GM12878 (cell line): ENCODE data around the gene AHNAK. TPM values are rescaled to one million over a fixed set of nuclear protein-coding genes. Genes with fewer than 3 reads are reported as not detected.

ENCODE experiments used
- ATAC-seq: fragments of 200-7000 bp; cut with Tn5 transposase; 3 replicates; pipeline ENCODE4 v1.9.1; 2020; ENCODE audit warnings: mild to moderate bottlenecking, moderate library complexity
- BruUV-seq: library from RNA; stranded (reverse); fragments of 400-500 nt; replicated peaks from 2 replicates; lab custom pipeline; 2021; lab: Mats Ljungman, UMichigan
- CTCF ChIA-PET: fragments of 300-600 bp; sonication (Branson Sonifier 250); formaldehyde crosslinking; extraction: SDS; loops from one replicate; lab custom pipeline; 2021; ENCODE audit warnings: inconsistent platforms; lab: Yijun Ruan, JAX
- POLR2A ChIA-PET: fragments of 350-600 bp; formaldehyde crosslinking; extraction: SDS; loops from one replicate; lab custom pipeline; 2021; ENCODE audit warnings: inconsistent platforms; lab: Charles Lee
- RAD21 ChIA-PET: fragments of 300-600 bp; sonication (Branson Sonifier 250); formaldehyde crosslinking; loops from one replicate; lab custom pipeline; 2023; ENCODE audit warnings: antibody characterized with exemption; ENCODE audit not compliant: unreplicated experiment; lab: Charles Lee
- SMC1A ChIA-PET: fragments of 300-600 bp; sonication (Branson Sonifier 250); formaldehyde crosslinking; loops from one replicate; lab custom pipeline; 2023; ENCODE audit not compliant: unreplicated experiment, uncharacterized antibody; lab: Charles Lee
- DNase-seq: peaks from one replicate; pipeline ENCODE4 v3.0.0-alpha.2; 2011; ENCODE audit warnings: low read depth, low spot score
- FAIRE-seq: peaks from 3 replicates; lab custom pipeline; 2011; peaks lifted over from hg19 to GRCh38; lab: Jason Lieb, UNC
- H2AFZ ChIP-seq: 2 replicates; pipeline ENCODE4 v1.6.0; 2011; ENCODE audit warnings: low read depth, low read length, control low read depth; ENCODE audit not compliant: control insufficient read depth
- H3K27ac ChIP-seq: 2 replicates; pipeline ENCODE4 v1.5.1; 2011; ENCODE audit warnings: control low read depth; ENCODE audit not compliant: control insufficient read depth, insufficient read depth
- H3K27me3 ChIP-seq, 2 experiments: replicated peaks in 1 of 2; 2 replicates each; pipeline versions ENCODE4 v1.6.0 to v1.6.1; 2011; ENCODE audit warnings: low read length in 1 of 2; ENCODE audit not compliant: control insufficient read depth in 2 of 2, insufficient read depth in 2 of 2
- H3K36me3 ChIP-seq, 2 experiments: 2 replicates each; pipeline ENCODE4 v1.5.1; 2011; ENCODE audit warnings: low read length in 1 of 2; ENCODE audit not compliant: control insufficient read depth in 2 of 2, insufficient read depth in 2 of 2
- H3K4me1 ChIP-seq: 2 replicates; pipeline ENCODE4 v1.6.1; 2011; ENCODE audit warnings: mild to moderate bottlenecking, low read length, moderate library complexity, mixed read lengths; ENCODE audit not compliant: control insufficient read depth, insufficient read depth
- H3K4me2 ChIP-seq: 2 replicates; pipeline ENCODE4 v1.6.0; 2011; ENCODE audit warnings: control low read depth; ENCODE audit not compliant: control insufficient read depth, insufficient read depth
- H3K4me3 ChIP-seq: fragments of 200-600 bp; sonication (generic); 2 replicates; pipeline ENCODE4 v1.5.1; 2016
- H3K79me2 ChIP-seq: 2 replicates; pipeline ENCODE4 v1.6.0; 2011; ENCODE audit warnings: low read length; ENCODE audit not compliant: control insufficient read depth, insufficient read depth
- H3K9ac ChIP-seq: 2 replicates; pipeline ENCODE4 v1.8.0; 2011; ENCODE audit warnings: low read length, control low read depth, mixed read lengths; ENCODE audit not compliant: control insufficient read depth, insufficient read depth
- H3K9me3 ChIP-seq: replicated peaks from 3 replicates; pipeline ENCODE4 v1.5.1; 2011; ENCODE audit warnings: mild to moderate bottlenecking, low read length; ENCODE audit not compliant: control insufficient read depth, insufficient read depth
- H4K20me1 ChIP-seq: 2 replicates; pipeline ENCODE4 v1.6.0; 2011; ENCODE audit not compliant: control insufficient read depth, insufficient read depth
- BHLHE40 ChIP-seq, 2 experiments: fragments of 450-650 bp in 1 of 2; IDR thresholded peaks; 2 replicates each; pipeline ENCODE4 v1.6.1; 2011 to 2017; ENCODE audit warnings: low read depth in 2 of 2, borderline replicate concordance in 1 of 2, improper control_type of control experiment in 1 of 2, low read length in 1 of 2, mild to moderate bottlenecking in 1 of 2
- ELK1 ChIP-seq: IDR thresholded peaks from 2 replicates; pipeline ENCODE4 v1.6.1; 2012; ENCODE audit warnings: low read depth, low read length, improper control_type of control experiment
- HSF1 ChIP-seq: fragments of 150-350 bp; IDR thresholded peaks from 2 replicates; pipeline ENCODE4 v1.6.1; 2014; ENCODE audit warnings: mild to moderate bottlenecking, low read depth, low read length
- KLF5 ChIP-seq: fragments of 450-650 bp; IDR thresholded peaks from 2 replicates; pipeline ENCODE4 v1.6.1; 2014; ENCODE audit warnings: mild to moderate bottlenecking; ENCODE audit not compliant: partially characterized antibody
- NBN ChIP-seq: fragments of 450-650 bp; IDR thresholded peaks from 2 replicates; pipeline ENCODE4 v1.6.1; 2016
- RAD51 ChIP-seq: fragments of 450-650 bp; IDR thresholded peaks from 2 replicates; pipeline ENCODE4 v1.6.1; 2016; ENCODE audit warnings: moderate library complexity, mild to moderate bottlenecking, inconsistent platforms
- SMARCA5 ChIP-seq: fragments of 450-650 bp; IDR thresholded peaks from 2 replicates; pipeline ENCODE4 v1.6.1; 2017; ENCODE audit warnings: mild to moderate bottlenecking
- TCF7 ChIP-seq: IDR thresholded peaks from 2 replicates; pipeline ENCODE4 v1.6.1; 2014; ENCODE audit warnings: antibody characterized with exemption, borderline replicate concordance
- ZBTB40 ChIP-seq: fragments of 450-650 bp; IDR thresholded peaks from 2 replicates; pipeline ENCODE4 v1.6.1; 2016; ENCODE audit warnings: mild to moderate bottlenecking, moderate library complexity, borderline replicate concordance
- ZNF592 ChIP-seq: fragments of 450-650 bp; IDR thresholded peaks from 2 replicates; pipeline ENCODE4 v1.6.1; 2017; ENCODE audit warnings: mild to moderate bottlenecking, moderate library complexity
- ZZZ3 ChIP-seq: IDR thresholded peaks from 2 replicates; pipeline ENCODE4 v1.6.1; 2011; ENCODE audit warnings: low read depth; ENCODE audit not compliant: control insufficient read depth, insufficient read length
- WGBS: methylation state at CpG from one replicate; pipeline ENCODE4 v1.1.6; 2016; ENCODE audit warnings: low lambda C conversion rate; ENCODE audit not compliant: insufficient replicate concordance, insufficient coverage; ENCODE audit errors: missing lambda C conversion rate; 5-methylcytosine and 5-hydroxymethylcytosine counted together
- in situ Hi-C: fragments of 300-500 bp; cut with MboI; formaldehyde crosslinking; loops from 9 replicates; pipeline ENCODE4 v1.14.3; 2018; ENCODE audit warnings: mixed read lengths
- intact Hi-C: fragments of 100-400 bp; cut with micrococcal nuclease; formaldehyde crosslinking; loops from one replicate; pipeline ENCODE4 v1.14.2; 2022; ENCODE audit not compliant: unreplicated experiment
- polyA plus RNA-seq, 11 experiments: library from polyadenylated mRNA; depleted of rRNA in 4 of 11; unstranded in 6 of 11; stranded (reverse) in 5 of 11; fragments of >200 nt; fragmentation: Nextera tagmentation in 4 of 11; fragmentation: Illumina TruSeq in 1 of 11; extraction: Ambion mirVana in 4 of 11; extraction: Trizol in 1 of 11; gene quantifications; 1 replicate in 1 of 11; 2 replicates in 10 of 11; pipeline versions ENCODE4 v1.2.1 to v1.2.3, GENCODE V29; 2011 to 2016; ENCODE audit warnings: inconsistent platforms in 2 of 11, missing spikeins in 2 of 11, low read depth in 1 of 11
- total RNA-seq, 4 experiments: library from RNA; depleted of rRNA in 3 of 4; stranded (reverse); fragments of >200 nt in 3 of 4; fragmentation: Illumina TruSeq in 1 of 4; extraction: Trizol in 1 of 4; gene quantifications; 2 replicates each; pipeline versions ENCODE4 v1.2.1 to v1.2.3, GENCODE V29; 2013 to 2021

AHNAK gene
- total and polyA plus RNA-seq, 10 of the 15 experiments (the other 5 are each of a cell fraction or from before 2014, with no cell fraction given): 0.76 to 90.3 (median 19.4) TPM

GRCh38 chr11:62423012-62423411 is 123.6 kb downstream of the AHNAK start (continued):
- TF ChIP-seq RAD51: no peak
- TF ChIP-seq KLF5: no peak

- H4K20me1 ChIP-seq: no peaks in the 10 kb centered on the region
- intact Hi-C loops (loop anchor here (10.0 kb wide), 1 partner anchor 443 kb away; no protein-coding TSS in a partner anchor), in situ Hi-C loops (loop anchor here (10.0 kb wide), 3 partner anchors 133 to 443 kb away; no protein-coding TSS in a partner anchor)
- H3K4me2 ChIP-seq: no peak overlapping the region
- ChIA-PET POLR2A (interaction anchor here (0.7 to 1.2 kb wide), 4 partner anchors 14 to 121 kb away, joined by 3 to 5 read pairs (median 3); no protein-coding TSS in a partner anchor), CTCF (interaction anchor here (0.6 to 12.5 kb wide), 8 partner anchors 27 to 273 kb away, joined by 3 to 280 read pairs (median 5); no protein-coding TSS in a partner anchor), RAD21 (no interaction called here), SMC1A (interaction anchor here (0.7 to 7.4 kb wide), 4 partner anchors 11 to 137 kb away, joined by 3 to 94 read pairs (median 5); no protein-coding TSS in a partner anchor)
- H3K79me2 ChIP-seq: no peaks in the 10 kb centered on the region
- H3K27ac ChIP-seq: no peak overlapping the region
- no peaks in the 10 kb centered on the region for H3K4me1 ChIP-seq
- WGBS: 87% methylated on average over 7 of the region's 7 CpGs
- no peak overlapping the region for H3K4me3 ChIP-seq
- no peak for FAIRE-seq
- no peak overlapping the region for H2AFZ ChIP-seq
- no peak overlapping the region for H3K9ac ChIP-seq
- ATAC-seq: no peak
- DNase-seq: no peak
- BruUV-seq: no TSS peak
- H3K36me3 ChIP-seq: no peaks in the 10 kb centered on the region
- H3K27me3 ChIP-seq: no peaks in the 10 kb centered on the region; a peak in 1 of 4 replicates
- no peaks in the 10 kb centered on the region for H3K9me3 ChIP-seq
- TF ChIP-seq ZBTB40 (no peak), BHLHE40 (IDR thresholded peaks at IDR 0.05; ENCODE audit: borderline replicate concordance in 1 of 2, low read depth in 2 of 2, low read length in 1 of 2) (no peak), ELK1 (no peak), ZZZ3 (no peak), HSF1 (no peak), NBN (no peak), TCF7 (no peak), ZNF592 (no peak), SMARCA5 (no peak)
Measured at GRCh38 chr11:62421996-62422395, 124.6 kb downstream of the AHNAK start.
